B cell (primary cell): Measurements from ENCODE around the gene CDHR1. TPM values are rescaled to one million over a fixed set of nuclear protein-coding genes. Genes with fewer than 3 reads are reported as not detected.

Experiments used
- ATAC-seq: fragments of 200-7000 bp; cut with Tn5 transposase; one replicate; pipeline ENCODE4 v1.10.0; 2021; ENCODE audit warnings: low read depth, mild to moderate bottlenecking, moderate number of reproducible peaks, moderate library complexity
- CTCF ChIA-PET: fragments of 350-600 bp; sonication (Branson Sonifier 250); formaldehyde crosslinking; loops from one replicate; lab custom pipeline; 2021; ENCODE audit warnings: antibody characterized with exemption, inconsistent platforms; lab: Charles Lee
- POLR2A ChIA-PET: fragments of 350-600 bp; sonication (Branson Sonifier 250); formaldehyde crosslinking; loops from one replicate; lab custom pipeline; 2021; ENCODE audit warnings: antibody characterized with exemption; lab: Charles Lee
- DNase-seq: peaks from one replicate; pipeline ENCODE4 v3.0.0; 2013
- H2AFZ ChIP-seq: 2 replicates; pipeline ENCODE4 v1.6.1; 2012; ENCODE audit warnings: mild to moderate bottlenecking, low read depth, low read length; ENCODE audit not compliant: insufficient read depth, poor library complexity, severe bottlenecking
- H3K27ac ChIP-seq, 2 donors: 1 replicate in 1 of 2; 2 replicates in 1 of 2; pipeline ENCODE4 v1.5.1; 2012 to 2013; ENCODE audit warnings: low read length in 2 of 2, mild to moderate bottlenecking in 2 of 2, moderate library complexity in 1 of 2
- H3K27me3 ChIP-seq, 4 experiments: fragments of 200-600 bp in 1 of 4; sonication (generic) in 1 of 4; replicated peaks in 1 of 4; 1 replicate in 2 of 4; 2 replicates in 2 of 4; pipeline versions ENCODE4 v1.6.1 to v1.7.0; 2013 to 2016; ENCODE audit warnings: low read length in 3 of 4, mild to moderate bottlenecking in 2 of 4, mixed read lengths in 1 of 4, moderate library complexity in 1 of 4; ENCODE audit not compliant: insufficient read depth in 4 of 4, control insufficient read depth in 3 of 4; ENCODE audit errors: control extremely low read depth in 1 of 4
- H3K36me3 ChIP-seq, 2 experiments: replicated peaks in 1 of 2; 1 replicate in 1 of 2; 2 replicates in 1 of 2; pipeline versions ENCODE4 v1.6.1 to v1.7.1; 2013; ENCODE audit warnings: low read length in 1 of 2; ENCODE audit not compliant: insufficient read depth in 2 of 2, control insufficient read depth in 1 of 2; ENCODE audit errors: control extremely low read depth in 1 of 2, extremely low read depth in 1 of 2
- H3K4me1 ChIP-seq, 2 donors: fragments of 200-600 bp in 1 of 2; sonication (generic) in 1 of 2; 1 replicate in 1 of 2; 2 replicates in 1 of 2; pipeline versions ENCODE4 v1.5.1 to v1.6.1; 2013 to 2017; ENCODE audit warnings: low read length in 2 of 2; ENCODE audit not compliant: control insufficient read depth in 2 of 2, insufficient read depth in 2 of 2
- H3K4me2 ChIP-seq: replicated peaks from 2 replicates; pipeline ENCODE3; 2012; ENCODE audit warnings: mild to moderate bottlenecking, low read depth, low read length; ENCODE audit not compliant: poor library complexity, severe bottlenecking
- H3K4me3 ChIP-seq, 5 experiments: fragments of 200-600 bp in 1 of 5; sonication (generic) in 1 of 5; 1 replicate in 3 of 5; 2 replicates in 2 of 5; pipeline versions ENCODE4 v1.5.1 to v1.7.0; 2011 to 2016; ENCODE audit warnings: low read length in 4 of 5, mild to moderate bottlenecking in 4 of 5, low read depth in 2 of 5, control low read depth in 1 of 5, moderate library complexity in 1 of 5; ENCODE audit not compliant: insufficient read depth in 1 of 5; ENCODE audit errors: control extremely low read depth in 1 of 5, extremely low read depth in 1 of 5
- H3K79me2 ChIP-seq: fragments of 200-600 bp; sonication (generic); one replicate; pipeline ENCODE4 v1.6.0; 2016; ENCODE audit warnings: low read length; ENCODE audit not compliant: control insufficient read depth, insufficient read depth
- H3K9ac ChIP-seq: fragments of 200-600 bp; sonication (generic); 2 replicates; pipeline ENCODE4 v1.6.1; 2017; ENCODE audit warnings: mild to moderate bottlenecking, low read length, moderate library complexity
- H3K9me3 ChIP-seq, 3 donors: one replicate each; pipeline versions ENCODE4 v1.6.1 to v1.7.1; 2013; ENCODE audit warnings: low read length in 2 of 3; ENCODE audit not compliant: control insufficient read depth in 2 of 3, insufficient read depth in 1 of 3; ENCODE audit errors: control extremely low read depth in 1 of 3
- H4K20me1 ChIP-seq: 2 replicates; pipeline ENCODE4 v1.6.0; 2012; ENCODE audit warnings: mild to moderate bottlenecking, low read length; ENCODE audit not compliant: insufficient read depth, control insufficient read depth, poor library complexity, severe bottlenecking
- H3K27ac Mint-ChIP-seq: one replicate; pipeline ENCODE4 v1.8.0; 2021; ENCODE audit warnings: mixed read lengths
- H3K27me3 Mint-ChIP-seq: one replicate; pipeline ENCODE4 v1.8.0; 2021; ENCODE audit warnings: mixed read lengths
- H3K4me1 Mint-ChIP-seq: one replicate; pipeline ENCODE4 v1.8.0; 2021; ENCODE audit warnings: mixed read lengths
- H3K4me3 Mint-ChIP-seq: one replicate; pipeline ENCODE4 v1.8.0; 2021; ENCODE audit warnings: mixed read lengths
- H3K9me3 Mint-ChIP-seq: one replicate; pipeline ENCODE4 v1.8.0; 2022; ENCODE audit warnings: mixed read lengths; ENCODE audit not compliant: insufficient read depth
- CTCF ChIP-seq: fragments of 200-600 bp; IDR thresholded peaks from one replicate; pipeline ENCODE4 v1.8.0; 2022; ENCODE audit warnings: antibody characterized with exemption, mild to moderate bottlenecking
- EZH2 ChIP-seq: IDR thresholded peaks from 2 replicates; pipeline ENCODE4 v1.6.1; 2012; ENCODE audit warnings: borderline replicate concordance, low read depth, mild to moderate bottlenecking, moderate library complexity, low read length; ENCODE audit not compliant: insufficient read depth, poor library complexity, severe bottlenecking
- WGBS: methylation state at CpG from one replicate; pipeline ENCODE4 v1.1.5; 2013; ENCODE audit warnings: missing lambda C conversion rate; ENCODE audit not compliant: insufficient coverage; 5-methylcytosine and 5-hydroxymethylcytosine counted together
- intact Hi-C: fragments of 100-400 bp; cut with micrococcal nuclease; formaldehyde crosslinking; loops from one replicate; pipeline ENCODE4 v1.10.0; 2022
- polyA plus RNA-seq: library from polyadenylated mRNA; depleted of rRNA; stranded (reverse); fragments of >200 nt; gene quantifications from 2 replicates; pipeline ENCODE4 v1.2.3, GENCODE V29; 2012
- total RNA-seq, 2 donors: library from RNA; stranded (reverse); fragments of 120-200 nt in 1 of 2; gene quantifications; 1 replicate in 1 of 2; 2 replicates in 1 of 2; pipeline versions ENCODE4 v1.2.3 to v1.2.4, GENCODE V29; 2013 to 2022

Gene CDHR1
- total and polyA plus RNA-seq, 2 donors (not counting 1 experiment from before 2014, with no cell fraction given): 0.31 to 1.7 TPM

GRCh38 chr10:84237199-84238051, 43.1 kb downstream of the CDHR1 start:
- Histone ChIP-seq H3K4me1 (no peaks in the 10 kb centered on the region), H3K36me3 (no peaks in the 10 kb centered on the region), H3K27ac (no peak overlapping the region), H2AFZ (no peak overlapping the region), H3K79me2 (no peaks in the 10 kb centered on the region), H3K9ac (no peak overlapping the region), H3K9me3 (peaks cover 0 to 6% (median 0%) of the 10 kb centered on the region in 3 donors), H3K4me3 (no peak overlapping the region), H4K20me1 (no peaks in the 10 kb centered on the region), H3K4me2 (no peak overlapping the region), H3K27me3 (peaks cover 0 to 8% (median 0%) of the 10 kb centered on the region in 4 experiments)
- no peak for ATAC-seq
- Mint-ChIP-seq H3K4me3 (no peak overlapping the region), H3K9me3 (no peaks in the 10 kb centered on the region), H3K27ac (no peak overlapping the region), H3K27me3 (peaks cover 16% of the 10 kb centered on the region), H3K4me1 (no peaks in the 10 kb centered on the region)
- 59% methylated on average over 50 of the region's 52 CpGs for WGBS
- POLR2A ChIA-PET: no interaction called here
- DNase-seq: no peak
- intact Hi-C loops: no loop called here
- TF ChIP-seq EZH2 (no peak), CTCF (no peak)
- CTCF ChIA-PET: no interaction called here

- no peak overlapping the region for H3K9ac ChIP-seq
- no peaks in the 10 kb centered on the region for H3K4me1 ChIP-seq
- H4K20me1 ChIP-seq: no peaks in the 10 kb centered on the region
- H3K4me2 ChIP-seq: no peak overlapping the region
- peaks cover 0 to 5% (median 0%) of the 10 kb centered on the region in 4 experiments for H3K27me3 ChIP-seq
- Mint-ChIP-seq H3K27me3 (peaks cover 16% of the 10 kb centered on the region), H3K27ac (no peak overlapping the region), H3K4me3 (no peak overlapping the region), H3K4me1 (no peaks in the 10 kb centered on the region), H3K9me3 (no peaks in the 10 kb centered on the region)
- no CpG with 5 or more reads among the region's 3 CpGs for WGBS
- DNase-seq (no peak), ATAC-seq (no peak)
- POLR2A ChIA-PET: no interaction called here
- no peak overlapping the region for H3K4me3 ChIP-seq
- no peaks in the 10 kb centered on the region for H3K79me2 ChIP-seq
- intact Hi-C loops: no loop called here
- H3K36me3 ChIP-seq: no peaks in the 10 kb centered on the region
- H2AFZ ChIP-seq: no peak overlapping the region
- H3K27ac ChIP-seq: no peak overlapping the region
- CTCF ChIA-PET: no interaction called here
- no peak for TF ChIP-seq EZH2
- TF ChIP-seq CTCF: no peak
- peaks cover 0 to 6% (median 0%) of the 10 kb centered on the region in 3 donors for H3K9me3 ChIP-seq
Measured at GRCh38 chr10:84238909-84239308, 44.6 kb downstream of the CDHR1 start.
